Transverse colon (tissue), 4 donors: Measurements from ENCODE around the gene GSTO1. TPM values are rescaled to one million over a fixed set of nuclear protein-coding genes. Genes with fewer than 3 reads are reported as not detected.

ENCODE experiments used
- DNase-seq: peaks from one replicate; pipeline ENCODE4 v3.0.0-alpha.2; 2019
- H3K27ac ChIP-seq, 4 donors: fragments of 200-600 bp; sonication (generic); 2 replicates each; pipeline ENCODE4 v1.5.1; 2016 to 2018; ENCODE audit warnings: inconsistent platforms in 4 of 4
- H3K27me3 ChIP-seq: fragments of 200-600 bp; sonication (generic); 2 replicates; pipeline ENCODE4 v1.5.1; 2017; ENCODE audit warnings: inconsistent platforms
- H3K36me3 ChIP-seq, 4 donors: fragments of 200-600 bp; sonication (generic); 2 replicates each; pipeline ENCODE4 v1.5.1; 2017 to 2019; ENCODE audit warnings: inconsistent platforms in 4 of 4
- H3K4me1 ChIP-seq, 4 donors: fragments of 200-600 bp; sonication (generic); 2 replicates each; pipeline ENCODE4 v1.5.1; 2017 to 2020; ENCODE audit warnings: inconsistent platforms in 4 of 4
- H3K4me3 ChIP-seq, 4 donors: fragments of 200-600 bp; sonication (generic); 1 replicate in 1 of 4; 2 replicates in 3 of 4; pipeline versions ENCODE4 v1.5.1 to v1.6.1; 2017 to 2019; ENCODE audit warnings: inconsistent platforms in 4 of 4
- H3K9me3 ChIP-seq, 2 donors: fragments of 200-600 bp; sonication (generic); 2 replicates each; pipeline ENCODE4 v1.5.1; 2017 to 2019; ENCODE audit warnings: inconsistent platforms in 2 of 2
- CTCF ChIP-seq, 5 experiments: fragments of 200-600 bp in 3 of 5; fragments of 450-650 bp in 2 of 5; sonication (generic) in 3 of 5; IDR thresholded peaks; 1 replicate in 2 of 5; 2 replicates in 3 of 5; pipeline ENCODE4 v1.5.1; 2016 to 2017; ENCODE audit warnings: antibody characterized with exemption in 5 of 5, inconsistent platforms in 3 of 5, mild to moderate bottlenecking in 2 of 5, moderate library complexity in 1 of 5
- EP300 ChIP-seq: sonication (generic); formaldehyde crosslinking; IDR thresholded peaks from one replicate; pipeline ENCODE4 v1.6.1; 2017; ENCODE audit warnings: antibody characterized with exemption, low read depth
- POLR2A ChIP-seq: fragments of 450-650 bp; IDR thresholded peaks from one replicate; pipeline ENCODE4 v1.6.1; 2016; ENCODE audit warnings: antibody characterized with exemption, mild to moderate bottlenecking, moderate library complexity
- POLR2AphosphoS5 ChIP-seq, 3 donors: sonication (generic); formaldehyde crosslinking; IDR thresholded peaks; one replicate each; pipeline ENCODE4 v1.6.1; 2016; ENCODE audit warnings: antibody characterized with exemption in 3 of 3
- WGBS, 2 donors: methylation state at CpG; one replicate each; pipeline ENCODE4 v1.1.5; 2018; ENCODE audit warnings: low coverage in 1 of 2; 5-methylcytosine and 5-hydroxymethylcytosine counted together
- in situ Hi-C, 4 donors: fragments of 200-750 bp; cut with MboI; loops; one replicate each; pipeline versions ENCODE4 v1.15.0 to v1.15.1; 2017; ENCODE audit warnings: low sequenced_read_pairs in 3 of 4, low pct_ligation_motif_present in 1 of 4, low pct_unique_long_range_greater_than_20kb in 1 of 4
- intact Hi-C: fragments of 100-400 bp; cut with DNase I; formaldehyde crosslinking; loops from one replicate; pipeline ENCODE4 v1.15.1; 2023; ENCODE audit warnings: low total_unique reads
- total RNA-seq, 4 donors: library from RNA; depleted of rRNA; stranded (reverse); fragments of >200 nt; gene quantifications; one replicate each; pipeline ENCODE4 v1.1.0, GENCODE V29; 2016

GSTO1 gene
- total RNA-seq, 4 donors from 2014 or later = 21.3 to 66.2 (median 45.9) TPM

- no peaks in the 10 kb centered on the region for H3K4me1 ChIP-seq
- WGBS, 2 donors = 84 to 94% methylated on average over 2 to 3 of the region's 3 CpGs
- H3K27me3 ChIP-seq = no peaks in the 10 kb centered on the region
- intact Hi-C loops = no loop called here
- H3K36me3 ChIP-seq = no peaks in the 10 kb centered on the region
- H3K4me3 ChIP-seq = no peak overlapping the region
- in situ Hi-C loops = no loop called here
- DNase-seq = no peak
- TF ChIP-seq EP300 (no peak), POLR2A (no peak), CTCF (IDR thresholded peaks at IDR 0.05) (no peak), POLR2AphosphoS5 (IDR thresholded peaks at IDR 0.05) (no peak)
- no peaks in the 10 kb centered on the region for H3K9me3 ChIP-seq
- H3K27ac ChIP-seq = no peak overlapping the region
Observed at GRCh38 chr10:104281694-104282093, 27.0 kb downstream of the GSTO1 start.

- Histone ChIP-seq H3K4me1 (no peaks in the 10 kb centered on the region), H3K4me3 (no peak overlapping the region), H3K27ac (no peak overlapping the region), H3K9me3 (no peaks in the 10 kb centered on the region), H3K27me3 (no peaks in the 10 kb centered on the region), H3K36me3 (no peaks in the 10 kb centered on the region)
- DNase-seq = no peak
- 72 to 89% methylated on average over 3 to 7 of the region's 7 CpGs for WGBS, 2 donors
- in situ Hi-C loops = no loop called here
- intact Hi-C loops = no loop called here
- no peak for TF ChIP-seq EP300
- no peak for TF ChIP-seq CTCF (IDR thresholded peaks at IDR 0.05)
- no peak for TF ChIP-seq POLR2A
- no peak for TF ChIP-seq POLR2AphosphoS5 (IDR thresholded peaks at IDR 0.05)
Observed at GRCh38 chr10:104284846-104285245, 30.2 kb downstream of the GSTO1 start.

- Histone ChIP-seq H3K27ac (no peak overlapping the region), H3K4me3 (no peak overlapping the region), H3K9me3 (no peaks in the 10 kb centered on the region), H3K4me1 (peaks cover 0 to 7% (median 2%) of the 10 kb centered on the region in 4 donors), H3K36me3 (no peaks in the 10 kb centered on the region), H3K27me3 (no peaks in the 10 kb centered on the region)
- intact Hi-C loops (no loop called here), in situ Hi-C loops (no loop called here)
- WGBS, 2 donors = 81 to 100% methylated on average over 1 to 2 of the region's 2 CpGs
- TF ChIP-seq CTCF (IDR thresholded peaks at IDR 0.05) (no peak), EP300 (no peak), POLR2AphosphoS5 (IDR thresholded peaks at IDR 0.05) (no peak), POLR2A (no peak)
- DNase-seq = no peak
Observed at GRCh38 chr10:104286939-104287338, 32.2 kb downstream of the GSTO1 start.

- H3K27ac ChIP-seq = no peak overlapping the region
- no peak overlapping the region for H3K4me3 ChIP-seq
- WGBS, 2 donors = 17 to 32% methylated on average over 1 of the region's 1 CpG
- H3K4me1 ChIP-seq = peaks cover 0 to 7% (median 2%) of the 10 kb centered on the region in 4 donors
- no peaks in the 10 kb centered on the region for H3K27me3 ChIP-seq
- intact Hi-C loops = no loop called here
- no peak for DNase-seq
- no peaks in the 10 kb centered on the region for H3K36me3 ChIP-seq
- in situ Hi-C loops = no loop called here
- no peaks in the 10 kb centered on the region for H3K9me3 ChIP-seq
- TF ChIP-seq POLR2AphosphoS5 (IDR thresholded peaks at IDR 0.05) (no peak), EP300 (no peak), CTCF (IDR thresholded peaks at IDR 0.05) (no peak), POLR2A (no peak)
Observed at GRCh38 chr10:104288355-104288754, 33.7 kb downstream of the GSTO1 start.
